ENCODE results near the gene GLCE.

The GLCE gene

GRCh38 chr15:69125236-69125635 is 35.2 kb upstream of the GLCE start:
- Histone ChIP-seq H3K4me3 (replicated peaks; ENCODE audit: low read depth, low read length) (no peak overlapping the region), H3K27me3 (replicated peaks; ENCODE audit: control insufficient read depth, insufficient read depth, low read length) (no peaks in the 10 kb centered on the region; the same call in 1 of the 2 replicates), H3K36me3 (ENCODE audit: control insufficient read depth, insufficient read depth, low read length) (no peaks in the 10 kb centered on the region)
- no peak for TF ChIP-seq CTCF (IDR thresholded peaks at IDR 0.05; ENCODE audit: insufficient read depth, low read length, poor library complexity, severe bottlenecking)
- no peak for DNase-seq (ENCODE audit: extremely low read depth, insufficient read length)

GRCh38 chr15:69126054-69126469 is 34.4 kb upstream of the GLCE start:
- no peak for TF ChIP-seq CTCF (IDR thresholded peaks at IDR 0.05; ENCODE audit: insufficient read depth, low read length, poor library complexity, severe bottlenecking)

GRCh38 chr15:69127306-69127705 is 33.1 kb upstream of the GLCE start:
- Histone ChIP-seq H3K36me3 (ENCODE audit: control insufficient read depth, insufficient read depth, low read length) (no peaks in the 10 kb centered on the region), H3K4me3 (replicated peaks; ENCODE audit: low read depth, low read length) (no peak overlapping the region), H3K27me3 (replicated peaks; ENCODE audit: control insufficient read depth, insufficient read depth, low read length) (no peaks in the 10 kb centered on the region)
- no peak for DNase-seq (ENCODE audit: extremely low read depth, insufficient read length)
- no peak for TF ChIP-seq CTCF (IDR thresholded peaks at IDR 0.05; ENCODE audit: insufficient read depth, low read length, poor library complexity, severe bottlenecking)

More at GRCh38 chr15:69126054-69126469, 34.4 kb upstream of the GLCE start:
- Histone ChIP-seq H3K4me3 (replicated peaks; ENCODE audit: low read depth, low read length) (no peak overlapping the region), H3K27me3 (replicated peaks; ENCODE audit: control insufficient read depth, insufficient read depth, low read length) (no peaks in the 10 kb centered on the region; the same call in 1 of the 2 replicates), H3K36me3 (ENCODE audit: control insufficient read depth, insufficient read depth, low read length) (no peaks in the 10 kb centered on the region)
- DNase-seq (ENCODE audit: extremely low read depth, insufficient read length) = no peak

GRCh38 chr15:69128667-69129311 is 31.6 kb upstream of the GLCE start:
- no peaks in the 10 kb centered on the region for H3K27me3 ChIP-seq (replicated peaks; ENCODE audit: control insufficient read depth, insufficient read depth, low read length)
- no peak overlapping the region for H3K4me3 ChIP-seq (replicated peaks; ENCODE audit: low read depth, low read length)
- DNase-seq (ENCODE audit: extremely low read depth, insufficient read length) = no peak
- H3K36me3 ChIP-seq (ENCODE audit: control insufficient read depth, insufficient read depth, low read length) = no peaks in the 10 kb centered on the region
- no peak for TF ChIP-seq CTCF (IDR thresholded peaks at IDR 0.05; ENCODE audit: insufficient read depth, low read length, poor library complexity, severe bottlenecking)

- DNase-seq (ENCODE audit: extremely low read depth, insufficient read length) = no peak
- TF ChIP-seq CTCF (IDR thresholded peaks at IDR 0.05; ENCODE audit: insufficient read depth, low read length, poor library complexity, severe bottlenecking) = no peak
- H3K27me3 ChIP-seq (replicated peaks; ENCODE audit: control insufficient read depth, insufficient read depth, low read length) = no peaks in the 10 kb centered on the region
These were observed 28.8 kb upstream of the GLCE start for GRCh38 chr15:69131362-69132220.

More at GRCh38 chr15:69131362-69132220, 28.8 kb upstream of the GLCE start:
- no peak overlapping the region for H3K4me3 ChIP-seq (replicated peaks; ENCODE audit: low read depth, low read length)
- H3K36me3 ChIP-seq (ENCODE audit: control insufficient read depth, insufficient read depth, low read length) = no peaks in the 10 kb centered on the region
